IPS-15b (cell line): Measurements from ENCODE around the gene MRPL51.
"Not testable (repeated sequence)": the region's sequence is repeated elsewhere in the genome, so short reads cannot be mapped to it uniquely, and the experiment has no call there.

ENCODE experiments used
- H3K27me3 ChIP-seq: one replicate; pipeline ENCODE4 v1.6.1; 2013; ENCODE audit warnings: low read length; ENCODE audit not compliant: control insufficient read depth, insufficient read depth
- H3K36me3 ChIP-seq: one replicate; pipeline ENCODE4 v1.6.1; 2013; ENCODE audit warnings: low read length; ENCODE audit not compliant: control insufficient read depth, insufficient read depth
- H3K4me1 ChIP-seq: one replicate; pipeline ENCODE4 v1.6.1; 2013; ENCODE audit warnings: mild to moderate bottlenecking, low read length; ENCODE audit not compliant: control insufficient read depth, insufficient read depth
- H3K4me3 ChIP-seq: one replicate; pipeline ENCODE4 v1.5.1; 2013; ENCODE audit warnings: low read depth, low read length
- H3K9ac ChIP-seq: one replicate; pipeline ENCODE4 v1.6.1; 2013; ENCODE audit warnings: low read depth, mild to moderate bottlenecking, low read length
- H3K9me3 ChIP-seq: one replicate; pipeline ENCODE4 v1.6.1; 2013; ENCODE audit warnings: mild to moderate bottlenecking, low read length; ENCODE audit not compliant: control insufficient read depth, insufficient read depth

Gene MRPL51

GRCh38 chr12:6472491-6472890, 20.6 kb downstream of the MRPL51 start:
- H3K4me3 ChIP-seq = no peak overlapping the region
- H3K4me1 ChIP-seq = peaks cover 2% of the 10 kb centered on the region
- H3K9ac ChIP-seq = no peak overlapping the region
- no peaks in the 10 kb centered on the region for H3K36me3 ChIP-seq
- H3K9me3 ChIP-seq = no peaks in the 10 kb centered on the region
- peaks cover 11% of the 10 kb centered on the region for H3K27me3 ChIP-seq

- no peaks in the 10 kb centered on the region for H3K9me3 ChIP-seq
- H3K4me3 ChIP-seq = no peak overlapping the region
- no peak overlapping the region for H3K9ac ChIP-seq
- H3K36me3 ChIP-seq = no peaks in the 10 kb centered on the region
- H3K4me1 ChIP-seq = peaks cover 2% of the 10 kb centered on the region
- H3K27me3 ChIP-seq = peaks cover 11% of the 10 kb centered on the region
These were observed 21.1 kb downstream of the MRPL51 start for GRCh38 chr12:6471989-6472360.

GRCh38 chr12:6470375-6471163, 22.5 kb downstream of the MRPL51 start, which contains the start of gene VAMP1:
Gene VAMP1, minus strand, starts transcription at chr12:6470677. Its CDS starts 146 bp downstream, at chr12:6470531.
- H3K4me1 ChIP-seq = peaks cover 2% of the 10 kb centered on the region
- peaks cover 11% of the 10 kb centered on the region for H3K27me3 ChIP-seq
- no peaks in the 10 kb centered on the region for H3K9me3 ChIP-seq

GRCh38 chr12:6469609-6470374, 23.3 kb downstream of the MRPL51 start:
- peaks cover 11% of the 10 kb centered on the region for H3K27me3 ChIP-seq
- H3K9me3 ChIP-seq = no peaks in the 10 kb centered on the region
- peaks cover 2% of the 10 kb centered on the region for H3K4me1 ChIP-seq
- peaks cover 3% of the 10 kb centered on the region for H3K36me3 ChIP-seq
- H3K9ac ChIP-seq = peak overlapping the region; percentile 41
- peak overlapping the region; percentile 73 for H3K4me3 ChIP-seq

More at GRCh38 chr12:6470375-6471163, 22.5 kb downstream of the MRPL51 start, which contains the start of gene VAMP1:
- Histone ChIP-seq H3K9ac (peak within 1 kb of the TSS; percentile 57), H3K4me3 (peak within 1 kb of the TSS; percentile 73), H3K36me3 (no peaks in the 10 kb centered on the region)

- Histone ChIP-seq H3K9me3 (no peaks in the 10 kb centered on the region), H3K27me3 (peaks cover 11% of the 10 kb centered on the region), H3K4me3 (no peak overlapping the region), H3K4me1 (peaks cover 2% of the 10 kb centered on the region), H3K9ac (no peak overlapping the region), H3K36me3 (peaks cover 10% of the 10 kb centered on the region)
These were observed 24.0 kb downstream of the MRPL51 start for GRCh38 chr12:6469092-6469491.

- no peak overlapping the region for H3K4me3 ChIP-seq
These were observed 24.8 kb downstream of the MRPL51 start for GRCh38 chr12:6468283-6468575.

GRCh38 chr12:6467571-6468282, 25.3 kb downstream of the MRPL51 start:
- H3K36me3 ChIP-seq = peaks cover 20% of the 10 kb centered on the region
- H3K4me1 ChIP-seq = not testable (repeated sequence)

More at GRCh38 chr12:6468283-6468575, 24.8 kb downstream of the MRPL51 start:
- peaks cover 18% of the 10 kb centered on the region for H3K36me3 ChIP-seq
- no peaks in the 10 kb centered on the region for H3K9me3 ChIP-seq
- H3K27me3 ChIP-seq = peaks cover 11% of the 10 kb centered on the region
- H3K9ac ChIP-seq = no peak overlapping the region
- H3K4me1 ChIP-seq = peaks cover 2% of the 10 kb centered on the region

GRCh38 chr12:6466751-6467150, 26.3 kb downstream of the MRPL51 start:
- H3K36me3 ChIP-seq = peaks cover 29% of the 10 kb centered on the region
- not testable (repeated sequence) for H3K4me1 ChIP-seq, H3K9ac ChIP-seq, H3K9me3 ChIP-seq, H3K4me3 ChIP-seq, H3K27me3 ChIP-seq

More at GRCh38 chr12:6467571-6468282, 25.3 kb downstream of the MRPL51 start:
- not testable (repeated sequence) for H3K9me3 ChIP-seq, H3K9ac ChIP-seq, H3K4me3 ChIP-seq
- peaks cover 11% of the 10 kb centered on the region for H3K27me3 ChIP-seq

GRCh38 chr12:6466184-6466573, 26.9 kb downstream of the MRPL51 start:
- Histone ChIP-seq H3K9ac (no peak overlapping the region), H3K27me3 (peaks cover 5% of the 10 kb centered on the region), H3K9me3 (no peaks in the 10 kb centered on the region), H3K36me3 (peaks cover 30% of the 10 kb centered on the region), H3K4me1 (peaks cover 2% of the 10 kb centered on the region), H3K4me3 (no peak overlapping the region)

- H3K4me1 ChIP-seq = peaks cover 2% of the 10 kb centered on the region
These were observed 27.4 kb downstream of the MRPL51 start for GRCh38 chr12:6465467-6466183.

GRCh38 chr12:6464531-6464930, 28.5 kb downstream of the MRPL51 start:
- no peaks in the 10 kb centered on the region for H3K4me1 ChIP-seq
- H3K9me3 ChIP-seq = no peaks in the 10 kb centered on the region
- peaks cover 1% of the 10 kb centered on the region for H3K27me3 ChIP-seq
- no peak overlapping the region for H3K4me3 ChIP-seq
- H3K9ac ChIP-seq = no peak overlapping the region
- peaks cover 30% of the 10 kb centered on the region for H3K36me3 ChIP-seq

More at GRCh38 chr12:6465467-6466183, 27.4 kb downstream of the MRPL51 start:
- Histone ChIP-seq H3K27me3 (peaks cover 5% of the 10 kb centered on the region), H3K36me3 (peaks cover 30% of the 10 kb centered on the region), H3K9ac (no peak overlapping the region), H3K9me3 (no peaks in the 10 kb centered on the region), H3K4me3 (no peak overlapping the region)
